GM21423 (cell line): ENCODE measurements around the gene MRGPRX2.

ENCODE experiments used
- ATAC-seq: cut with Tn5 transposase; IDR thresholded peaks from one replicate; pipeline ENCODE4 v1.9.1; 2021; ENCODE audit warnings: mild to moderate bottlenecking, moderate library complexity; ENCODE audit not compliant: unreplicated experiment

Gene MRGPRX2

GRCh38 chr11:19060629-19061028 is at the start of gene MRGPRX2:
MRGPRX2 (minus strand) TSS chr11:19060717; CDS start chr11:19056402, 4,315 bp downstream.
- no peak for ATAC-seq

GRCh38 chr11:19110295-19110694 is 49.8 kb upstream of the MRGPRX2 start:
- no peak for ATAC-seq

GRCh38 chr11:19107125-19107524 is 46.6 kb upstream of the MRGPRX2 start:
- ATAC-seq: no peak

- ATAC-seq: no peak
These were observed 44.5 kb upstream of the MRGPRX2 start for GRCh38 chr11:19105011-19105410.

- no peak for ATAC-seq
These were observed 42.0 kb upstream of the MRGPRX2 start for GRCh38 chr11:19102521-19102900.

GRCh38 chr11:19101796-19102520 is 41.4 kb upstream of the MRGPRX2 start:
- ATAC-seq: no peak

GRCh38 chr11:19100885-19101284 is 40.4 kb upstream of the MRGPRX2 start:
- no peak for ATAC-seq

- no peak for ATAC-seq
These were observed 38.6 kb upstream of the MRGPRX2 start for GRCh38 chr11:19099093-19099492.

GRCh38 chr11:19094859-19095258 is 34.3 kb upstream of the MRGPRX2 start:
- no peak for ATAC-seq

- no peak for ATAC-seq
These were observed 33.5 kb upstream of the MRGPRX2 start for GRCh38 chr11:19093976-19094375.

GRCh38 chr11:19092850-19093249 is 32.3 kb upstream of the MRGPRX2 start:
- ATAC-seq: no peak

- ATAC-seq: no peak
These were observed 31.8 kb upstream of the MRGPRX2 start for GRCh38 chr11:19092342-19092741.

GRCh38 chr11:19091366-19091765 is 30.8 kb upstream of the MRGPRX2 start:
- no peak for ATAC-seq

- no peak for ATAC-seq
These were observed 28.9 kb upstream of the MRGPRX2 start for GRCh38 chr11:19089421-19089820.

GRCh38 chr11:19088791-19089190 is 28.3 kb upstream of the MRGPRX2 start:
- ATAC-seq: no peak

- no peak for ATAC-seq
These were observed 27.1 kb upstream of the MRGPRX2 start for GRCh38 chr11:19087658-19088057.

- no peak for ATAC-seq
These were observed 24.3 kb upstream of the MRGPRX2 start for GRCh38 chr11:19084661-19085315.

- ATAC-seq: no peak
These were observed 22.6 kb upstream of the MRGPRX2 start for GRCh38 chr11:19083166-19083565.

- no peak for ATAC-seq
These were observed 20.1 kb upstream of the MRGPRX2 start for GRCh38 chr11:19080579-19080993.

GRCh38 chr11:19079643-19080440 is 19.3 kb upstream of the MRGPRX2 start:
- no peak for ATAC-seq

- ATAC-seq: no peak
These were observed 17.4 kb upstream of the MRGPRX2 start for GRCh38 chr11:19077965-19078364.
